ENCODE data around the gene GTF3C5. TPM values are rescaled to one million over a fixed set of nuclear protein-coding genes. Genes with fewer than 3 reads are reported as not detected.
"Not testable (repeated sequence)": the region's sequence is repeated elsewhere in the genome, so short reads cannot be mapped to it uniquely, and the experiment has no call there.

Gene GTF3C5
- total RNA-seq, 1 donor from 2014 or later = 65.1 TPM

DNA sequence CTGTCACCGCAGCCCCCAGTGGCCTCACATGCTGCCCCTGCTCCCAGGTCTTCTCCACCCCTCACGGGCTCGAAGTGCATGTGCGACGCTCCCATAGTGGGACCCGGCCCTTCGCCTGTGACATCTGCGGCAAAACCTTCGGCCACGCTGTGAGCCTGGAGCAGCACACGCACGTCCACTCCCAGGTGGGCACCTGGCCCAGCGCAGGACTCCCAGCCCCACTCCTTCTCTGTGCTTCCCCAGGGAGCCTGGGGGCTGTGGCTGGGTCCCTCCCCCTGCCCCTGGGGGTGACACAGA, 41.8 kb upstream of the GTF3C5 start:
- no peak overlapping the region for H3K4me3 Mint-ChIP-seq (ENCODE audit: unreplicated experiment)

DNA sequence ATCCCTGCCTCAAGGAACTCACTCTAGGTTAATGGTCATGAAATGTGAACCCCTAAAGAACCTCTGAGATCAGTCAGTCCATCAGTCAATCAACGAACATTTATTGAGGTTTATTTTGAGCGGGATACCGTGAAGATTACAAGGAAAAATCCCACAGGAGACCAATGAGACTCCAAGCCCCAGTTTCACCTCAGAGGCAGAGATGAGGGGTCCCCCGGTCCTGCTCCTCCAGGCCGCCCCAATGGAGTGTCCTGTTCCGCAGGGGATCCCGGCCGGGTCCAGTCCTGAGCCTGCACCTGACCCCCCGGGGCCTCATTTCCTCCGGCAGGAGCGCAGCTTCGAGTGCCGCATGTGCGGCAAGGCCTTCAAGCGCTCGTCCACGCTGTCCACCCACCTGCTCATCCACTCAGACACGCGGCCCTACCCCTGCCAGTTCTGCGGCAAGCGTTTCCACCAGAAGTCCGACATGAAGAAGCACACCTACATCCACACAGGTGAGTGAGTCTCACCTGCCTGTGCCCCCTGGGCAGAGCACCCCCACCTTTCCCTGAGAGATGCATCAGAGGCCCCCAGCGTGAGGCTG, 41.3 kb upstream of the GTF3C5 start:
- Mint-ChIP-seq H3K4me1 (ENCODE audit: unreplicated experiment) (no peaks in the 10 kb centered on the region), H3K27me3 (ENCODE audit: unreplicated experiment) (peaks cover 33% of the 10 kb centered on the region), H3K27ac (ENCODE audit: unreplicated experiment) (no peak overlapping the region), H3K9me3 (ENCODE audit: unreplicated experiment) (no peaks in the 10 kb centered on the region), H3K4me3 (ENCODE audit: unreplicated experiment) (no peak overlapping the region), H3K36me3 (ENCODE audit: unreplicated experiment) (no peaks in the 10 kb centered on the region)
- TF ChIP-seq, protein P1, sequence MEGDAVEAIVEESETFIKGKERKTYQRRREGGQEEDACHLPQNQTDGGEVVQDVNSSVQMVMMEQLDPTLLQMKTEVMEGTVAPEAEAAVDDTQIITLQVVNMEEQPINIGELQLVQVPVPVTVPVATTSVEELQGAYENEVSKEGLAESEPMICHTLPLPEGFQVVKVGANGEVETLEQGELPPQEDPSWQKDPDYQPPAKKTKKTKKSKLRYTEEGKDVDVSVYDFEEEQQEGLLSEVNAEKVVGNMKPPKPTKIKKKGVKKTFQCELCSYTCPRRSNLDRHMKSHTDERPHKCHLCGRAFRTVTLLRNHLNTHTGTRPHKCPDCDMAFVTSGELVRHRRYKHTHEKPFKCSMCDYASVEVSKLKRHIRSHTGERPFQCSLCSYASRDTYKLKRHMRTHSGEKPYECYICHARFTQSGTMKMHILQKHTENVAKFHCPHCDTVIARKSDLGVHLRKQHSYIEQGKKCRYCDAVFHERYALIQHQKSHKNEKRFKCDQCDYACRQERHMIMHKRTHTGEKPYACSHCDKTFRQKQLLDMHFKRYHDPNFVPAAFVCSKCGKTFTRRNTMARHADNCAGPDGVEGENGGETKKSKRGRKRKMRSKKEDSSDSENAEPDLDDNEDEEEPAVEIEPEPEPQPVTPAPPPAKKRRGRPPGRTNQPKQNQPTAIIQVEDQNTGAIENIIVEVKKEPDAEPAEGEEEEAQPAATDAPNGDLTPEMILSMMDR (IDR thresholded peaks at IDR 0.05) = no peak
- no peak for DNase-seq (ENCODE audit: extremely low spot score, unreplicated experiment)

More for the DNA sequence above, 41.8 kb upstream of the GTF3C5 start:
- no peak for DNase-seq (ENCODE audit: extremely low spot score, unreplicated experiment)
- peaks cover 28% of the 10 kb centered on the region for H3K27me3 Mint-ChIP-seq (ENCODE audit: unreplicated experiment)
- H3K4me1 Mint-ChIP-seq (ENCODE audit: unreplicated experiment) = no peaks in the 10 kb centered on the region
- no peak overlapping the region for H3K27ac Mint-ChIP-seq (ENCODE audit: unreplicated experiment)
- TF ChIP-seq, protein P1 (IDR thresholded peaks at IDR 0.05) = no peak
- no peaks in the 10 kb centered on the region for H3K9me3 Mint-ChIP-seq (ENCODE audit: unreplicated experiment)
- no peaks in the 10 kb centered on the region for H3K36me3 Mint-ChIP-seq (ENCODE audit: unreplicated experiment)

DNA sequence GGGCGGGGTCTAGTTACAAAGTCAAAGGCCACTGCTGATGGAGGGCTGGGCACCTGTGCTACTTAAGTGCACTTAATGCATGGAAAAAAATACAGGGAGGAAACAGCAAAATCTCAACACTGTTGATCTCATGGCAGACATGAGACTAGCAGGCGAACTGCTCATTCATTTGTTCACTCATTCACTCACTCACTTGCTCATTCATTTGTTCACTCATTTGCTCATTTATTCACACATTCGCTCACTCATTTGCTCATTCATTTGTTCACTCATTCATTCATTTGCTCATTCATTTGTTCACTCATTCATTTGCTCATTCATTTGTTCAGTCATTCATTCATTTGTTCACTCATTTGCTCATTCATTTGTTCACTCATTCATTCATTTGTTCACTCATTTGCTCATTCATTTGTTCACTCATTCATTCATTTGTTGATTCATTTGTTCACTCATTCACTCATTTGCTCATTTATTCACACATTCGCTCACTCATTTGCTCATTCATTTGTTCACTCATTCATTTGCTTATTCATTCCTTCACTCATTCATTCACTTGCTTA, 40.7 kb upstream of the GTF3C5 start:
- H3K27ac Mint-ChIP-seq (ENCODE audit: unreplicated experiment); H3K4me1 Mint-ChIP-seq (ENCODE audit: unreplicated experiment); DNase-seq (ENCODE audit: extremely low spot score, unreplicated experiment); H3K4me3 Mint-ChIP-seq (ENCODE audit: unreplicated experiment); H3K9me3 Mint-ChIP-seq (ENCODE audit: unreplicated experiment); H3K36me3 Mint-ChIP-seq (ENCODE audit: unreplicated experiment): not testable (repeated sequence)
- H3K27me3 Mint-ChIP-seq (ENCODE audit: unreplicated experiment) = peaks cover 36% of the 10 kb centered on the region

DNA sequence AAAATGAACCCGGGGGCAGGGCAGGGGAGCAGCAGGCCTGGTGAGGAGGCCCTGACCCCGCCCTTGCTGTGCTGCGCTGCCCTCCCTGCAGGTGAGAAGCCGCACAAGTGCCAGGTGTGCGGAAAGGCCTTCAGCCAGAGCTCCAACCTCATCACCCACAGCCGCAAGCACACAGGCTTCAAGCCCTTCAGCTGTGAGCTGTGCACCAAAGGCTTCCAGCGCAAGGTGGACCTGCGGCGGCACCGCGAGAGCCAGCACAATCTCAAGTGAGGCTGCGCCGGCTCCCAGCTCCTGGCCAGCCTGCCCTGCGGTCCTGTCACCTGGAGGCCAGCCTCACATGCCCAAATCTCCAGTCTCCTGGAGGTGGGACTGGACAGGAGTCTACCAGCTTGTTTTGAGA, 40.0 kb upstream of the GTF3C5 start:
- no peaks in the 10 kb centered on the region for H3K4me1 Mint-ChIP-seq (ENCODE audit: unreplicated experiment)
- H3K27me3 Mint-ChIP-seq (ENCODE audit: unreplicated experiment) = peaks cover 38% of the 10 kb centered on the region
- no peak overlapping the region for H3K27ac Mint-ChIP-seq (ENCODE audit: unreplicated experiment)
- no peaks in the 10 kb centered on the region for H3K9me3 Mint-ChIP-seq (ENCODE audit: unreplicated experiment)
- DNase-seq (ENCODE audit: extremely low spot score, unreplicated experiment) = no peak
- no peak overlapping the region for H3K4me3 Mint-ChIP-seq (ENCODE audit: unreplicated experiment)
- TF ChIP-seq, protein P1 (IDR thresholded peaks at IDR 0.05) = no peak
- H3K36me3 Mint-ChIP-seq (ENCODE audit: unreplicated experiment) = no peaks in the 10 kb centered on the region

DNA sequence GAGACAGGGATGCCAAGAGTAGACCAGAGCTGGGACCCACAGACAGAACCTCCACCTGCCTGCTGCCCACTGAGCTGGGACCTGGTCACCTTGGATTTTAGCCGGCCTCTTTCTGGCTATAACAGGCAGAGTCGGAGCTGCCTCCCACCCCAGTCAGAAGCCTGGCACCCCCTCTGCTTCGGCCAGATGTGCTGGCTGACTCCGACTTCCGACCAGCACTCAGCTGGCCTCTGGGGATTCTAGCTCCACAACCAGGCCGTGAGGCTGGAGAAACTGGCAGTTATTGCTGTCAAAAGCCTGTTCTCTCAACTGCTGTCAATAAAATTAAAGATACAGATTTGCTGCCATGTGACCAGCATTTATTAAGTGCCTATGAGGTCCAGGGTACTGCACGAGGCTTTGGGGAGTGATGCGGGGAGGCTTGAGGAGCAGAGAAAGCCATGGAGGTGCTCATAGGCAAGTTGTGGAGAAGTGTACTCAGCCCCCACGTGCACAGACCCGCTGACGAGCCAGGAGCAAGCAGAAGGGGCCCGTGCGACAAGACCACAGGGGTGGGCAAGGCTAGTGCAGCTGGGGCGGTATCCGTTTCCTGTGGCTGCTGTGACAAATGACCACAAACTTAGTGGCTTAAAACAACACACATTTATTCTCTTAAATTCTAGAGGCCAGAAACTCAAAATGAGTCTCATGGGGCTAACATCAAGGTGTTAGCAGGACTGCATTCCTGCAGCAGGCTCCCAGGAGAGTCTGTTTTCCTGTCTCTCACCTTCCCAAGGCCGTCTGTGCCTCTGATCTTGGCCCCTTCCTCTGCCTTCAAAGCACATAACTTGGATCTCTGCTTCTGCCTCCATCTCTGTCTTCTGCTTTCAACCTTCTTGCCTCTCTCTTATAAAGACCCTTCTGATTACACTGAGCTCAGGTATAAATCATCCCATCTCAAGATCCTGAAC, 39.2 kb upstream of the GTF3C5 start:
- TF ChIP-seq, protein P1 (IDR thresholded peaks at IDR 0.05) = no peak
- no peak for DNase-seq (ENCODE audit: extremely low spot score, unreplicated experiment)
- H3K4me3 Mint-ChIP-seq (ENCODE audit: unreplicated experiment) = no peak overlapping the region
- no peak overlapping the region for H3K27ac Mint-ChIP-seq (ENCODE audit: unreplicated experiment)
- H3K9me3 Mint-ChIP-seq (ENCODE audit: unreplicated experiment) = no peaks in the 10 kb centered on the region
- peaks cover 40% of the 10 kb centered on the region for H3K27me3 Mint-ChIP-seq (ENCODE audit: unreplicated experiment)
- no peaks in the 10 kb centered on the region for H3K4me1 Mint-ChIP-seq (ENCODE audit: unreplicated experiment)
- no peaks in the 10 kb centered on the region for H3K36me3 Mint-ChIP-seq (ENCODE audit: unreplicated experiment)

All from osteocyte (in vitro differentiated cells).